MM.1S (cell line): ENCODE data around the gene CYTH4.

ENCODE experiments used
- DNase-seq: peaks from one replicate; pipeline ENCODE4 v3.0.0-alpha.2; 2015
- H2AFZ ChIP-seq: fragments of 300-600 bp; sonication (generic); 2 replicates; pipeline ENCODE4 v1.6.0; 2016; ENCODE audit warnings: antibody characterized with exemption, low read length
- H3F3A ChIP-seq: fragments of 300-600 bp; sonication (generic); 2 replicates; pipeline ENCODE4 v1.6.1; 2016; ENCODE audit warnings: mild to moderate bottlenecking, antibody characterized with exemption, low read length, moderate library complexity, mixed read lengths; ENCODE audit not compliant: insufficient read depth
- H3K27ac ChIP-seq: fragments of 300-600 bp; sonication (generic); 2 replicates; pipeline ENCODE4 v1.5.1; 2016; ENCODE audit warnings: mild to moderate bottlenecking, low read length
- H3K27me3 ChIP-seq: fragments of 300-600 bp; sonication (generic); replicated peaks from 2 replicates; pipeline ENCODE4 v1.6.0; 2016; ENCODE audit warnings: low read length; ENCODE audit not compliant: insufficient read depth
- H3K36me3 ChIP-seq: fragments of 300-600 bp; sonication (generic); replicated peaks from 2 replicates; pipeline ENCODE4 v1.6.1; 2016; ENCODE audit warnings: mild to moderate bottlenecking, low read length, mixed read lengths; ENCODE audit not compliant: insufficient read depth
- H3K4me1 ChIP-seq: fragments of 300-600 bp; sonication (generic); 2 replicates; pipeline ENCODE4 v1.6.1; 2016; ENCODE audit warnings: low read length, mixed read lengths
- H3K4me2 ChIP-seq: fragments of 300-600 bp; sonication (generic); 2 replicates; pipeline ENCODE4 v1.6.0; 2016; ENCODE audit warnings: low read depth, low read length
- H3K4me3 ChIP-seq: fragments of 300-600 bp; sonication (generic); 2 replicates; pipeline ENCODE4 v1.5.1; 2016; ENCODE audit warnings: low read length, mixed read lengths
- H3K79me2 ChIP-seq: fragments of 300-600 bp; sonication (generic); 2 replicates; pipeline ENCODE4 v1.6.1; 2016; ENCODE audit warnings: mixed run types, low read length, mixed read lengths
- H3K9ac ChIP-seq: fragments of 300-600 bp; sonication (generic); 2 replicates; pipeline ENCODE4 v1.6.1; 2016; ENCODE audit warnings: low read length, mixed read lengths
- H3K9me2 ChIP-seq: fragments of 300-600 bp; sonication (generic); replicated peaks from 2 replicates; pipeline ENCODE4 v1.6.1; 2016; ENCODE audit warnings: mild to moderate bottlenecking, low read length, mixed read lengths; ENCODE audit not compliant: insufficient read depth
- H3K9me3 ChIP-seq: fragments of 300-600 bp; sonication (generic); replicated peaks from 2 replicates; pipeline ENCODE4 v1.6.1; 2016; ENCODE audit warnings: mild to moderate bottlenecking, low read length, mixed read lengths; ENCODE audit not compliant: insufficient read depth
- H4K20me1 ChIP-seq: fragments of 300-600 bp; sonication (generic); 2 replicates; pipeline ENCODE4 v1.6.1; 2016; ENCODE audit warnings: mild to moderate bottlenecking, low read length, moderate library complexity, mixed read lengths; ENCODE audit not compliant: insufficient read depth
- EZH2 ChIP-seq: fragments of 300-600 bp; sonication (generic); optimal IDR thresholded peaks from 2 replicates; pipeline ENCODE3; 2017; ENCODE audit warnings: low read depth, mild to moderate bottlenecking, antibody characterized with exemption, low read length, mixed read lengths
- EZH2phosphoT487 ChIP-seq: fragments of 300-600 bp; sonication (generic); IDR thresholded peaks from 2 replicates; pipeline ENCODE4 v1.6.1; 2018; ENCODE audit warnings: antibody characterized with exemption, low read length
- TF ChIP-seq, protein P1 (sequence below): fragments of 300-600 bp; sonication (generic); IDR thresholded peaks from 2 replicates; pipeline ENCODE4 v1.5.1; 2016; ENCODE audit warnings: antibody characterized with exemption, low read length, mixed read lengths

Gene CYTH4

DNA sequence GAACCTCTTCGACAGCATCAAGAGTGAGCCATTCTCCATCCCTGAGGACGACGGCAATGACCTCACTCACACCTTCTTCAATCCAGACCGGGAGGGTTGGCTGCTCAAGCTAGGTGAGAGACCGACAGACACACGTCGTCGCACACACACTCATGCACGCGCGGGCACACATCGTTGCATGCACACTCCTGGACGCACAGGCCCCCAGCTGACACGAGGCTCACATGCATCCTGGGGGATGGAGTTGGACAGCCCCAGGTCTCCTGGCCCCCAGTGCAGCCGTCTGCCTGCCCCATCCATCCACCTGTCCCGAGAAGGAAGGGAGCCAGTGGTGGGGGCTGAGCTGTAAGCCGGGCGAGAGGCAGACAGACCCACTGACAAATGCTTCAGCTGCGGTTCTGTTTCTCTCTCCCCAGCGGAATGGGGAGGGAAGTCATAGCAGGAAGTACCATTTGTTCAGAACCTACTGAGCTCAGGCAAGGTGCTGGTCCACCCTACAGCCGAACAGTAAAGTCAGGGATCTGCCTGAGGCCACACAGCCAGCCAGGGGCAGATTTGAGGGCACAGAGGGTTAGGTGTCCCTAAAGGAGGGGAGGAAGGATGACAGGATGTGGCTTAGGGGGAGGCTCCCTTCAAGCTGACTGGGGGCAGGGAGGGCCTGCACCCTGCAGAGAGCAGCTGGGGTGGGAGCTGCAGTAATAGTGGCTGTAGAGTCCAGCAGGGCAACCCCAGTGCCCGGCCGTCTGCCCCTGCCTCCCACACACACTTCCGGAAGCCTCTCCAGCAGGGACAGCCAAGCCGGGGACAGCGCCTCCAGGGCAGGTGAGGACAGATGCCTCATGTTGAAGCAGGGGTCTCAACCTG lies 27.1 kb downstream of the CYTH4 start:
- Histone ChIP-seq H3K9me2 (no peaks in the 10 kb centered on the region), H3K4me1 (no peaks in the 10 kb centered on the region), H3K79me2 (no peaks in the 10 kb centered on the region), H3K4me2 (no peak overlapping the region), H3K9ac (no peak overlapping the region), H3K36me3 (no peaks in the 10 kb centered on the region), H2AFZ (no peak overlapping the region), H4K20me1 (no peaks in the 10 kb centered on the region), H3K27me3 (no peaks in the 10 kb centered on the region; the same call in 1 of the 2 replicates), H3F3A (no peaks in the 10 kb centered on the region), H3K27ac (no peak overlapping the region), H3K4me3 (no peak overlapping the region), H3K9me3 (no peaks in the 10 kb centered on the region)
- no peak for DNase-seq
- TF ChIP-seq, protein P1, sequence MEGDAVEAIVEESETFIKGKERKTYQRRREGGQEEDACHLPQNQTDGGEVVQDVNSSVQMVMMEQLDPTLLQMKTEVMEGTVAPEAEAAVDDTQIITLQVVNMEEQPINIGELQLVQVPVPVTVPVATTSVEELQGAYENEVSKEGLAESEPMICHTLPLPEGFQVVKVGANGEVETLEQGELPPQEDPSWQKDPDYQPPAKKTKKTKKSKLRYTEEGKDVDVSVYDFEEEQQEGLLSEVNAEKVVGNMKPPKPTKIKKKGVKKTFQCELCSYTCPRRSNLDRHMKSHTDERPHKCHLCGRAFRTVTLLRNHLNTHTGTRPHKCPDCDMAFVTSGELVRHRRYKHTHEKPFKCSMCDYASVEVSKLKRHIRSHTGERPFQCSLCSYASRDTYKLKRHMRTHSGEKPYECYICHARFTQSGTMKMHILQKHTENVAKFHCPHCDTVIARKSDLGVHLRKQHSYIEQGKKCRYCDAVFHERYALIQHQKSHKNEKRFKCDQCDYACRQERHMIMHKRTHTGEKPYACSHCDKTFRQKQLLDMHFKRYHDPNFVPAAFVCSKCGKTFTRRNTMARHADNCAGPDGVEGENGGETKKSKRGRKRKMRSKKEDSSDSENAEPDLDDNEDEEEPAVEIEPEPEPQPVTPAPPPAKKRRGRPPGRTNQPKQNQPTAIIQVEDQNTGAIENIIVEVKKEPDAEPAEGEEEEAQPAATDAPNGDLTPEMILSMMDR, result no peak
- TF ChIP-seq EZH2, result no peak
- no peak for TF ChIP-seq EZH2phosphoT487

DNA sequence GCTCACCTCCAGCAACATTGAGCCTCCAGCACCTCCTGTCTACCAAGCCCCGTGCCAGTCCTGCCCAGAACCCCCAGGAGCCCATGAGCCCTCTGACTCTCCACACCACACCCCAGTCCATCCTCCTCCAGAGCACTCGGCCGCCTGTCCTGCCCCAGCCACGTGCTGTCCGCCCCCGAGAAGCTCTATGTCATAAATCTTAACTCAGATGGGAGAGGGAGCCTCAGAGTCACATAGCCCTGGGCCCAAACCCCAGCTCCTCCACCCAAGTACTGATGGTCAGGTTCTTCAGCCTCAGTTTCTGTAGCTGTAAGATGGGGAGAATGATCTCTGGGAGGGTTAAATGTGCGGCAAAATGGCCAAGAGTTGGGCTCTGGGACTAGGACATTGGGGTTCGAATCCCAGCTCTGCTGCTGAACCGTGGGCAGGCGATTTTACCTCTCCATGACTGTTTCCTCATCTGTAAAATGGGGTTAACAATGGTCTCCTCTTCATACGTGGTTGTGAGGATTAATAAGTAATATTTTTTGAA lies 27.8 kb downstream of the CYTH4 start:
- Histone ChIP-seq H3K27me3 (peaks cover 7% of the 10 kb centered on the region), H3K4me3 (no peak overlapping the region), H3K9me2 (no peaks in the 10 kb centered on the region), H3K79me2 (no peaks in the 10 kb centered on the region), H3K36me3 (no peaks in the 10 kb centered on the region), H3F3A (no peaks in the 10 kb centered on the region), H4K20me1 (no peaks in the 10 kb centered on the region), H2AFZ (no peak overlapping the region), H3K4me2 (no peak overlapping the region), H3K9ac (no peak overlapping the region), H3K9me3 (no peaks in the 10 kb centered on the region), H3K4me1 (no peaks in the 10 kb centered on the region), H3K27ac (no peak overlapping the region)
- DNase-seq, result no peak
- no peak for TF ChIP-seq EZH2phosphoT487
- TF ChIP-seq, protein P1, result no peak

DNA sequence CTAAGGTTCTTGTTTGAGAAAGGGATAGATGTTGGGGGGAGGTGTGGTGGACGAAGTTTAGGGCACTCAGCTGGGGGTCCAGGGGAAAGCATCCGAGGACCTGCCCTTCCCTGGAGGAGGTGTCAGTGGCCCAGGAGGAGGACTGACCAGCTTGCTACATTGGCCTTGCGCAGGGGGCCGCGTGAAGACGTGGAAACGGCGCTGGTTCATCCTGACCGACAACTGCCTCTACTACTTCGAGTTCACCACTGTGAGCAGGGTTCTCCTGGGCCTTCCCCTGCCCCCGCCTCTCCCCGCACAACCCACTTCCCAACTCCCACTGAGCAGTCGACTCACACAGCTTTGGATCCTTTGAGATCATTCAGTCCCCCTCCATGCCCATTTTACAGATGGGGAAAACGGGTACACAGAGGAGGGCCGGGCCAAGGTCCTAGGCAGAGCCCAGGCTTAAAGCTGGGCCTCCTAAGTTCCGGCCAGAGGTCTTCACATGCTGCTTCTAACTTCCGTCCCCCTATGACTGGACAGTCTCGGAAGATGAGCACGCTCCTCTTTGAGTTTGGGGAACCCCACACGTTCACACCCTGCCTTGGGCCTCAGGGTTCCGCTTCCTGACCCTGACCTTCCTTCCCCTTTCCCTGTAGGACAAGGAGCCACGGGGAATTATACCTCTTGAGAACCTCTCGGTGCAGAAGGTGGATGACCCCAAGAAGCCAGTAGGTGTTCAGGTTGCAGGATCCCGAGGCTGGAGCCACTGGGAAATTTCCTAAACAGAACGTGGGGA lies 28.7 kb downstream of the CYTH4 start:
- Histone ChIP-seq H3K9me2 (no peaks in the 10 kb centered on the region), H2AFZ (no peak overlapping the region), H3K9ac (no peak overlapping the region), H4K20me1 (no peaks in the 10 kb centered on the region), H3K27ac (no peak overlapping the region), H3F3A (no peaks in the 10 kb centered on the region), H3K27me3 (peaks cover 10% of the 10 kb centered on the region), H3K4me3 (no peak overlapping the region), H3K36me3 (no peaks in the 10 kb centered on the region), H3K79me2 (no peaks in the 10 kb centered on the region), H3K4me2 (no peak overlapping the region), H3K4me1 (no peaks in the 10 kb centered on the region), H3K9me3 (no peaks in the 10 kb centered on the region)
- TF ChIP-seq EZH2 (no peak), EZH2phosphoT487 (no peak)
- TF ChIP-seq, protein P1, result no peak
- DNase-seq, result no peak
